Fibroblast of lung (primary cell): ENCODE results near the gene ZSCAN21. TPM values are rescaled to one million over a fixed set of nuclear protein-coding genes. Genes with fewer than 3 reads are reported as not detected.
A peak's percentile ranks its signal among the peaks of the same experiment; 100 is the strongest.

Experiments used
- DNase-seq, 2 donors: peaks; one replicate each; pipeline versions ENCODE4 v3.0.0 to v3.0.0-alpha.2; 2010; ENCODE audit warnings: low read depth in 2 of 2
- H2AFZ ChIP-seq: 2 replicates; pipeline ENCODE4 v1.5.1; 2012; ENCODE audit warnings: low read length, control low read depth, inconsistent platforms
- H3K27ac ChIP-seq: 2 replicates; pipeline ENCODE4 v1.5.1; 2011; ENCODE audit warnings: low read length, control low read depth; ENCODE audit not compliant: insufficient read depth
- H3K27me3 ChIP-seq: 2 replicates; pipeline ENCODE4 v1.5.1; 2011; ENCODE audit warnings: mild to moderate bottlenecking, low read length; ENCODE audit not compliant: control insufficient read depth, insufficient read depth
- H3K36me3 ChIP-seq: 2 replicates; pipeline ENCODE4 v1.5.1; 2011; ENCODE audit warnings: low read length; ENCODE audit not compliant: control insufficient read depth, insufficient read depth
- H3K4me1 ChIP-seq: 2 replicates; pipeline ENCODE4 v1.5.1; 2011; ENCODE audit warnings: low read length; ENCODE audit not compliant: control insufficient read depth, insufficient read depth; ENCODE audit errors: extremely low read depth
- H3K4me2 ChIP-seq: 2 replicates; pipeline ENCODE4 v1.5.1; 2011; ENCODE audit warnings: low read length, control low read depth; ENCODE audit not compliant: insufficient read depth; ENCODE audit errors: extremely low read depth
- H3K4me3 ChIP-seq, 4 experiments: fragments of 200-600 bp in 1 of 4; sonication (generic) in 1 of 4; replicated peaks in 1 of 4; 2 replicates each; pipeline ENCODE4 v1.5.1; 2011 to 2016; ENCODE audit warnings: low read length in 4 of 4, low read depth in 3 of 4, mild to moderate bottlenecking in 3 of 4, control low read depth in 2 of 4, inconsistent platforms in 1 of 4, mixed read lengths in 1 of 4; ENCODE audit not compliant: insufficient read depth in 1 of 4; ENCODE audit errors: control extremely low read depth in 1 of 4
- H3K79me2 ChIP-seq: 2 replicates; pipeline ENCODE4 v1.5.1; 2012; ENCODE audit warnings: mild to moderate bottlenecking, low read length, inconsistent platforms; ENCODE audit not compliant: control insufficient read depth, insufficient read depth
- H3K9ac ChIP-seq: 2 replicates; pipeline ENCODE4 v1.5.1; 2011; ENCODE audit warnings: mild to moderate bottlenecking, low read length, control low read depth; ENCODE audit not compliant: insufficient read depth
- H3K9me3 ChIP-seq: 2 replicates; pipeline ENCODE4 v1.5.1; 2012; ENCODE audit warnings: low read depth, low read length; ENCODE audit not compliant: control insufficient read depth, insufficient read depth
- H4K20me1 ChIP-seq: 2 replicates; pipeline ENCODE4 v1.5.1; 2011; ENCODE audit warnings: low read length; ENCODE audit not compliant: control insufficient read depth, insufficient read depth; ENCODE audit errors: extremely low read depth
- CTCF ChIP-seq, 2 donors: IDR thresholded peaks in 1 of 2; conservative IDR thresholded peaks in 1 of 2; 1 replicate in 1 of 2; 2 replicates in 1 of 2; pipeline ENCODE4 v1.5.1; 2011 to 2012; ENCODE audit warnings: low read length in 2 of 2, control low read depth in 1 of 2, inconsistent platforms in 1 of 2, low read depth in 1 of 2, mild to moderate bottlenecking in 1 of 2
- EZH2 ChIP-seq: IDR thresholded peaks from 2 replicates; pipeline ENCODE4 v1.5.1; 2012; ENCODE audit warnings: low read length, control low read depth, mild to moderate bottlenecking; ENCODE audit errors: missing control alignments
- polyA plus RNA-seq, 2 donors: library from polyadenylated mRNA; depleted of rRNA in 1 of 2; stranded (reverse) in 1 of 2; unstranded in 1 of 2; fragments of >200 nt; gene quantifications; 2 replicates each; pipeline ENCODE4 v1.2.1, GENCODE V29; 2011 to 2012; ENCODE audit warnings: missing spikeins in 1 of 2
- total RNA-seq: library from RNA; depleted of rRNA; stranded (reverse); fragments of >200 nt; gene quantifications from 2 replicates; pipeline ENCODE4 v1.2.1, GENCODE V29; 2014

The ZSCAN21 gene
- total and polyA plus RNA-seq, 2 donors (not counting 1 experiment from before 2014, with no cell fraction given), result 11.1 to 11.3 TPM

DNA sequence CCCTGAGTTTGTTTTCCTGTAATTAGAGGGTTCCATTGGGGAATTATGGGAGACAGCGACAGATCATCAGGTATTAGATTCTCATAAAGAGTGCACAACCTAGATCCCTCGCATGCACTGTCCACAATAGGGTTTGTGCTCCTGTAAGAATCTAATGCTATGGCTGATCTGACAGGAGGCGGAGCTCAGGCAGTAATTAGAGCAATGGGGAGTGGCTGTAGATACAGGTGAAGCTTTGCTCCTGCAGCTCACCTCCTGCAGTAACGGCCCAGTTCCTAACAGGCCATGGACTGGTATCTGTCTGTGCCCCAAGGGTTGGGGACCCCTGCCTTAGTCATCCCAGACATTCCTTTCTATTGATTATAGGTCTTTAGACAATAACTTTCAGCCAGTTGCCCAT is 894 bp upstream of the ZSCAN21 start:
- H3K4me3 ChIP-seq, result no peak overlapping the region
- H3K9ac ChIP-seq, result no peak overlapping the region
- no peak overlapping the region for H3K4me2 ChIP-seq
- no peak for DNase-seq
- no peaks in the 10 kb centered on the region for H4K20me1 ChIP-seq
- no peak overlapping the region for H3K27ac ChIP-seq
- no peaks in the 10 kb centered on the region for H3K9me3 ChIP-seq
- H3K79me2 ChIP-seq, result peaks cover 4% of the 10 kb centered on the region
- no peaks in the 10 kb centered on the region for H3K27me3 ChIP-seq
- no peaks in the 10 kb centered on the region for H3K36me3 ChIP-seq
- H2AFZ ChIP-seq, result no peak overlapping the region
- H3K4me1 ChIP-seq, result peaks cover 5% of the 10 kb centered on the region
- TF ChIP-seq CTCF (conservative IDR thresholded peaks at IDR 0.05 in 1 of 2, IDR thresholded peaks at IDR 0.05 in 1 of 2; ENCODE audit: low read depth in 1 of 2, low read length in 2 of 2), result no peak
- TF ChIP-seq EZH2, result no peak

GRCh38 chr7:100051611-100052010 is 2.0 kb downstream of the ZSCAN21 start:
- H3K4me3 ChIP-seq, result no peak overlapping the region
- TF ChIP-seq CTCF (conservative IDR thresholded peaks at IDR 0.05 in 1 of 2, IDR thresholded peaks at IDR 0.05 in 1 of 2; ENCODE audit: low read depth in 1 of 2, low read length in 2 of 2), result no peak

DNA sequence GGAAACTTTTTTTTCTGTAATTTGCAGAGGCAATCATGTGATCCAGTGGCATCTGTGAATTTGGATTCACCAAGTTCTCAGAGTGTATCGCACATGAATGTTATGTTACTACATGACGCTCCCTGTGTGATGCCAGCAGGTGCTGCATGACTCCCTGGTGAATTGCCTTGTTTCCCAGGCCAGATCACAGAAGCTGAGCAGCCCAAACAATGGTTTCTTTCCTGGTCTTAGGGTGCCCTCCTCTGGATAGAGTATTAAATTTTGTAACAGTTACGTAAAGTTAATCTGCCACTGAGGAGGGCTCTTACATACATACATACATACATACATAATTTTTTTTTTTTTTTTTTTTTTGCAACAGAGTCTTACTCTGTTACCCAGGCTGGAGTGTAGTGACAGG is 3.6 kb downstream of the ZSCAN21 start:
- Histone ChIP-seq H3K79me2 (peaks cover 4% of the 10 kb centered on the region), H3K4me2 (no peak overlapping the region), H4K20me1 (no peaks in the 10 kb centered on the region), H3K9me3 (no peaks in the 10 kb centered on the region), H3K27ac (no peak overlapping the region), H3K4me1 (peaks cover 5% of the 10 kb centered on the region), H3K4me3 (no peak overlapping the region), H2AFZ (no peak overlapping the region), H3K36me3 (peaks cover 5% of the 10 kb centered on the region), H3K9ac (no peak overlapping the region), H3K27me3 (no peaks in the 10 kb centered on the region)
- DNase-seq, result peak; percentile 57 to 75
- TF ChIP-seq EZH2 (no peak), CTCF (conservative IDR thresholded peaks at IDR 0.05 in 1 of 2, IDR thresholded peaks at IDR 0.05 in 1 of 2; ENCODE audit: low read depth in 1 of 2, low read length in 2 of 2) (peak; percentile 11 to 21)

More at GRCh38 chr7:100051611-100052010, 2.0 kb downstream of the ZSCAN21 start:
- no peak overlapping the region for H3K4me2 ChIP-seq
- DNase-seq, result no peak
- no peaks in the 10 kb centered on the region for H3K9me3 ChIP-seq
- no peaks in the 10 kb centered on the region for H3K36me3 ChIP-seq
- H3K79me2 ChIP-seq, result peaks cover 4% of the 10 kb centered on the region
- H4K20me1 ChIP-seq, result no peaks in the 10 kb centered on the region
- no peaks in the 10 kb centered on the region for H3K27me3 ChIP-seq
- H3K27ac ChIP-seq, result no peak overlapping the region
- H3K9ac ChIP-seq, result no peak overlapping the region
- H3K4me1 ChIP-seq, result peaks cover 5% of the 10 kb centered on the region
- no peak overlapping the region for H2AFZ ChIP-seq
